ENCODE data around the gene GNS.

The GNS gene

DNA sequence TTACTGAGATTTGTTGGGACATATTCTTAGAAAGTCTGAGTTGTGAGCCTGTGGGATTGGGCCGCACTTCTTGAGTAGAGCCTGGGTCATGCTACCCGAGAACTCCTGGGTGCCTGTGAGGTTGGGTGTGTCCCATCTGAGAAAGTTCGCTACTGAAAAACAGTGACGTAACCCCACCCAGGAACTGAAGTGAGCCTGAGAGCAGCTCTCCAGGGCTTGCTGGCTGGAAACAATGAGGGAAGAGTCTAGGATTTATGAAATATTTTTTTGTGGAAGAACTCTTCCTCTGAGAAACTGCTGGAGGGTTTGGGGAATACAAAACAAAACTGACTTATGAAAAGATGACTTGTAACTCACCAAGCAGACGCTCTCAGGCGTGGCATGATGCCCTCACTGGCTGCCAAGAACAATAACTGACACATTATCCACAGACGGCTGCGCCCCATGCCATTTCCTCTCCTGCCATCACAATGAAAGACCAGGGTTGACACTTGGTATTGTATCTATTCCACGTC, 79.7 kb downstream of the GNS start:
- in situ Hi-C loops (cut with MboI; ENCODE audit: low sequenced_read_pairs), result loop anchor here (25.0 kb wide), 1 partner anchor 117 kb away; no protein-coding TSS in a partner anchor

DNA sequence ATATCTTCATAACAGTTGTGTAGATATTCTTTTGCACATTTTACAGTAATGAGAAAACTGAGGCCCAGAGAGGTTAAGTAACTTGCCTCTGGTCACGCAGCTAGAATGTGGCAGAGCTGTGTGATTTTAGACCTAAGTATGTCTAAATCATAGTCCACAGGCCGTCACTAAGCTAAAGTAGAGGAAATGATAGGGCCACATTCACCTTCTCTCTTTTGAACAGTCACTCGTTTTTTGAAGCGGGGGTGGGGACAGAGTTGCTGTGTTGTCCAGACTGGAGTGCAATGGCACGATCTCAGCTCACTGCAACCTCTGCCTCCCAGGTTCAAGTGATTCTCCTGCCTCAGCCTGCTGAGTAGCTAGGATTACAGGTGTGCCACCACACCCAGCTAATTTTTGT, 80.4 kb downstream of the GNS start:
- in situ Hi-C loops (cut with MboI; ENCODE audit: low sequenced_read_pairs), result loop anchor here (25.0 kb wide), 1 partner anchor 117 kb away; no protein-coding TSS in a partner anchor

GRCh38 chr12:64678248-64678647, 81.0 kb downstream of the GNS start:
- in situ Hi-C loops (cut with MboI; ENCODE audit: low sequenced_read_pairs), result loop anchor here (25.0 kb wide), 1 partner anchor 116 kb away; no protein-coding TSS in a partner anchor

DNA sequence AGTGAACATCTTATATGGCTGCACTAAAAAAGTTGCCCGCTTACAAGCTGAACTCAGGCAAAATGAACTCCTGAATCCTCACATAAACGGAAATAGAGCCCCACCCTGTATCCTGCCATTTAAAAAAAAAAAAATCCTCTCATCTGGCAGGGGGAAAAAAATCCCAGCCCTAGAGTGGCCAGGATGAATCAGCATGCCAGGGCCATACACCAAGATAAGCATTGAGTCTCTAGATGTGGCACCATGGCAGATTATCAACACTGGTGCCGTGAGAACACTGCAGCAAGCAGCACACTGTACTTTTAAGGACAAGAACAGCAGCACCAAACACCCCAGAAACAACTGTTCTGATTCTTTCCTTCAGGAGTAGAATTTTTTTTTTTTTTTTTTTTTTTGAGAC, 83.4 kb downstream of the GNS start:
- in situ Hi-C loops (cut with MboI; ENCODE audit: low sequenced_read_pairs), result loop anchor here (25.0 kb wide), 1 partner anchor 113 kb away; no protein-coding TSS in a partner anchor

DNA sequence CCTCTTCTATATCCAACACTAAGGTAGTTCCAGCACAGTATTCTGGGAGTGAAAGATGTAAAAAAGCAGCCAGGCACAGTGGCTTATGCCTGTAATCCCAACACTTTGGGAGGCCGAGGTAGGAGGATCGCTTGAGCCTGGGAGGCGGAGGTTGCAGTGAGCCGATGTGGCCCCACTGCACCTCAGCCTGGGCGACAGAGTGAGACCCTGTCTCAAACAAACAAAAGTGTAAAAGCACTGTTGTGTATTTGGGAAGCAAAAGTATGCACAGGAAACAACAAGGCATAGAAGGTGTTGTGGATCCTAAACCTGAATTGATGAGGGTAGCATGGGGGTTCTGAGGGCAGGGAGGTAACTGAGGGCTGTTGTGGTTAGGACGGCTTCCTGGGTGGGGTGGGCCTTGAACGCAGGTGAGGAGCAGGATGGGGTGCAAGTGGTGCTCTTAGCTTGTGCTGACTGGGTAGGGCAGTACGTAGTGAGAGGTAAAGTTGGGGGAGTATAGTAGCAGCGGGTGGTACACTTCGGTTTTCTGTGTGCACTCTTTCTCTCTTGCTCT, 84.8 kb downstream of the GNS start:
- in situ Hi-C loops (cut with MboI; ENCODE audit: low sequenced_read_pairs), result no loop called here

GRCh38 chr12:64673490-64674169, 85.6 kb downstream of the GNS start:
- in situ Hi-C loops (cut with MboI; ENCODE audit: low sequenced_read_pairs), result no loop called here

DNA sequence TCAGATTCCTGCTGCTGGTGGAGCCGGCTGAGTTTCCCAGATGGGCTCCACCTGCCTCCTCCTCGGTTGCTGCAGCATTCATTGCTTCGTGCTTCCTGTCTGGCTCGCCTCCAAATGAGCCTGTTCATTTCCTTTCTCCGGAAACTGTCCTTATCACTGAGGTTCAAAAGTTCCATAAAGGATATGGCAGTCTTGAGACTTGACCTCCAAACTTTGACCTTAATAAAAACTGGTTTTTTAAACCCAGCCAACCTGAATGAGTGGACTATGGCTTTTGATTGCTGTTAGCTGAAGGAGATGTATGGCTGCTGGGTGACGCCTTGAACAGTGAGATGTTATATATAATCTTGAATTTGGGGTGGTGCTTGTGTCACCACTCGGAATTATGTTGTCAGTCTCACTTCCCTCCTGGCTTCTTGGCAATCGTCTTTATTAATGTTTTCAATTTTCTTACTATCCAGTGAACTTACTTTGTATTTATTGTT, 86.2 kb downstream of the GNS start:
- in situ Hi-C loops (cut with MboI; ENCODE audit: low sequenced_read_pairs), result no loop called here

DNA sequence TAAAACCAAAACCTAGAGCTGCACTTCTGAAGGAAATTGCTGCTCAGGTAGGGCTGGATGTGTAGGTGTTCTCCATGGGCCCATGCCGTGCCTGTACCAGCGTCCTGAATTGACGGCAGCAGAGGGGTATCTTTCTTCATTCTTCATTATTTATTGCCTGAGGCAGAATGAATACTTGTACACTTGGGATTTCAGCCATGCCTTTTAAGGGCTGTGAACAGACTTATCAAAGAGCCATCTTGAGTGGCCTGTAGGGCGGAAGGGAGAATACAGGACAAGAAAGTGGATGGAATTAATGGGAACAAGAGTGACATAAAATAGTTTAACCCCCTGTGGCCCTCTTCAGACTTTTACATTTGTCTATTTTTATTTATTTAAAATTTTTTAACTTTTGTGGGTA, 87.5 kb downstream of the GNS start:
- in situ Hi-C loops (cut with MboI; ENCODE audit: low sequenced_read_pairs), result no loop called here

DNA sequence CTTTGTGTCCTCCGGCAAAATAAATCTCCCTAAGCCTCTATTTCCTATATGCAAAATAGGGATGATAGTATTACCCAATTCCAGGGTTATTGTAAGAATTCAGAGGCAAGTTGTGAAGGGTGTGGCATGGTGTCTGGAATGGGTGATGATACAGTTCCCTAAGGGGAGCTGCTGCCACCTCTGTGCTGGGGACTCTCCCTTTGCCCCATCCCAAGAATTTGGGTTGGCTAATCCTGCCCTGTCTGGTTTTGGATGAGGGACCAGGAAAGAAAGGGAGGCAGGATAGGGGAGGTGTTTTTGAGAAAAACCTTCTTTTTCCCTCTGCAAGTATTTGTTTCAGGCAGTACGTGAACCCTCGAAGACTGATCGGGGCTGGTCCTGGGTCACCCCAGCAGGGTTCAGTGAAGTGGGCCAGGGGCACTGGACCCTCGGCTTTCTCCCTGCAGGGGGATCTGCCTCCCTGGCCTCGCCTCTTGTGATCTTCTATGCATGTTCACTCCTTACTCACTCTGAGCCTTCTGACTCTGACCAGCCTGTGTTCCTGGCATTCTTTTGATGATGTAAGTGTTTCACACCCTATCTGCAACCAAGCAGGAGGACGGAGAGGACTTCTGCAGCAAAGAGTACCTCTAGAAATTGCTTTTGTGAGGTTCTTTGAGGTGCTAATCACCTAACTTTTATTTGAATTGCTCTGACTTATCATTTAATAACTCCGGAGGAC, 88.1 kb downstream of the GNS start:
- in situ Hi-C loops (cut with MboI; ENCODE audit: low sequenced_read_pairs), result no loop called here

- in situ Hi-C loops (cut with MboI; ENCODE audit: low sequenced_read_pairs), result no loop called here
Observed at GRCh38 chr12:64670019-64670418, 89.2 kb downstream of the GNS start.

GRCh38 chr12:64669270-64669842, 89.8 kb downstream of the GNS start:
- in situ Hi-C loops (cut with MboI; ENCODE audit: low sequenced_read_pairs), result no loop called here

DNA sequence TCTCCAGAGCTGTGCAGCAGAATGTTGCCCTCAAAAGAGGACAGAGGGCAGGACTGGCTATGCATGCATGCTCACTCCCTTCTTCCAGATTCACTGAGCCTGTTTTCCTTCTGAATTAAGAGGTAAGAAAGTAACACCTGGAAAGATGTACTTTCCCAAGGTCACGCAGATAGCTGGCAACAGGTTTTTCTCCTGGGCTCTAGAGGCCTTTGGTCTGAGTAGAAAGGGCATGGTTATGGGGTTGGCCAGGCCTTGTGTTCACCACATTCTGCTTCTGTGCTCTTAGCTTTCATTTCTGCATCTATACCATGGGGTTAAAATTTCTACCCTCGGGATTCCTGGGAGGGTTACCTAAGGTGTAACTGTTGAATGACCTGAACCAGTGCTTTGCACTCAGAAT, 91.4 kb downstream of the GNS start:
- in situ Hi-C loops (cut with MboI; ENCODE audit: low sequenced_read_pairs), result no loop called here

DNA sequence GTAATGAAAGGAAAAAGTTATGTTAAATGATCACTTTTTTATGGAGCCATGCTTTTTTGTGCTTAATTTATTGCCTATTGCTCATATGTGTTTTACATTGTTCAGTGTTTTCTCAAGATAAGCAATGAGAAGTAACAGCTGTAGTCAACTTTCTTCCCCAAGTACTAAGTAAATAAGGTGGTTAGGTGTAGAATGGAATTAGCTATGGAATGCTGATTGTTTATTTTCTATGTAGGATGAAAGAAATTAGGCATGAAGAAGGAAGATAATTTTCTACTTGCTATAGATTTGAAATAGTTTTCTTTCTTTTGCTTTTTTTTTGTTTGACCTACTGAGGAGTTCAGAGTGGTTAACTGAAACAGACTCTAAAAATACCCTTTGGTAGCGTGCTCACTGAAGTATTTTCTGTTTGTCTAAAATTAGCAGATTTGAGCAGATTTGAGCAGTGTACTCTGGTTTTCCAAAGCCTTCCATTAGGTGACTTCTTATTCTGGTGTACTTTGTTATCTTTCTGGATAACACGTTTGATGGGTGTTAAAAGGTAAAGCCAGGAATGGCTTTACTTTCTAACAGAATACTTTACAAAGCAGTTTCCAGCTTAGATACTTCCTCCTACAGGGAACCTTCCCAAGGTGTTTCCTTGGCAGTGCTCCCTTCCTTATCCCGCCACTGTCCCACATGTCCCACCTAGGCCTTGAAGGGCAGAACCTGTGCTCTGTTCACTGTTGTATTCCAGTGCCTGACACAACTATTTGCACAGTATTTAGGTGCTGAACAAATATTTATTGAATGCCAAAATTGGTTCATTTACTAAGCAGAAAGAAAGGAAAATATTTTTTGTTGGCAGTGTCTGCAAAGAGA, 92.9 kb downstream of the GNS start:
- in situ Hi-C loops (cut with MboI; ENCODE audit: low sequenced_read_pairs), result no loop called here

DNA sequence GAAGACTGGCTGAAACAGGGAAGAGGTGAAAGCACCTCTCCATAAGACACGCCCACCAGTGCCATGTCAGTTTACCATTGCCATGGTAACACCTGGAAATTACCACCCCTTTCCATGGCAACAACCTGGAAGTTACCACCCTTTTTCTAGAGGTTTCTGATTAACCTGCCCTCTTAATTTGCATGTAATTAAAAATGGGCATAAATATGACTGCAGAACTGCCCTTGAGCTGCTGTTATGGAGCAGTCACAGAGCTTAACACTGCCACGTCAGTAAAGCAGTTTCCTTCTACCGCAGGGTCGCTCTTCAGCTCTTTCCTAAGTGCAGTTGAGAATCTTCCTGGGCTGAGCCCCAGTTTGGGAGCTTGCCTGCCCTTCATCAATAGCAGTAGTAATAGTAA, 93.7 kb downstream of the GNS start:
- in situ Hi-C loops (cut with MboI; ENCODE audit: low sequenced_read_pairs), result no loop called here
